GM12892 (cell line): ENCODE data around the gene ZNF48.

Experiments
- POLR2AphosphoS5 ChIP-seq: IDR thresholded peaks from 2 replicates; pipeline ENCODE4 v1.6.1; 2011; ENCODE audit warnings: low read depth, low read length, control low read depth
- TAF1 ChIP-seq: IDR thresholded peaks from 2 replicates; pipeline ENCODE4 v1.6.1; 2011; ENCODE audit warnings: low read depth, mild to moderate bottlenecking, control low read depth, low read length, borderline replicate concordance

DNA sequence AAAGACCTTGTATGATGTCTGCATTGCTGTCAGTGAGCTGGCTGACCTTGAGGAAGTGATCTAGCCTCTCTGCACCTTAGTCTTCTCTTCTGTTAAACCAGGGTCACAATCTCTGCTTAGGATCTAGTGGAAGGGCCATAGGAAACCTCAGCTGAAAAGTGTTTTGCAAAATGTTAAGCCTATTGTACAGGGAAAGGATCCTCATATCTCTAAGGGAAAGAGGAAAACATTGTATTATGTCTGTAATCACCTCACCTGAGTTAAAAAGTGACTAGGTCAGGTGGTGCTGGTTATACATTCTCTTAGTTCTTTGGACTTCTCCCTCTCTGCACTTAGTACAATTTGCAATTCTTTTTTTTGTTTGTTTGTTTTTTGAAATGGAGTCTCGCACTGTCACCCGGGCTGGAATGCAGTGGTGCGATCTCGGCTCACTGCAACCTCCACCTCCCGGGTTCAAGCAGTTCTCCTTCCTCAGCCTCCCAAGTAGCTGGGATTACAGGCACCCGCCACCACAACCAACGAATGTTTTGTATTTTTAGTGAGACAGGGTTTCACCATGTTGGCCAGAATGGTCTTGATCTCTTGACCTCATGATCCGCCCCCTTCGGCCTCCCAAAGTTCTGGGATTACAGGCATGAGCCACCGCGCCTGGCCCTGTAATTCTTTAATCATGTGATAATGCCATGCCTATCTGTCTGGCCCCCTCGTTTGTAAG lies 52.4 kb downstream of the ZNF48 start:
- TF ChIP-seq POLR2AphosphoS5 = no peak
- TF ChIP-seq TAF1 = no peak
